Measurements from ENCODE around the gene ABCG5.

ABCG5 gene

GRCh38 chr2:43884689-43885088, 46.0 kb upstream of the ABCG5 start:
- DNase-seq (ENCODE audit: low read depth in 1 of 2, low spot score in 1 of 2): no peak
- Histone ChIP-seq H3K27me3 (ENCODE audit: insufficient read depth, poor library complexity, severe bottlenecking) (no peaks in the 10 kb centered on the region), H3K4me3 (replicated peaks; ENCODE audit: insufficient read depth, low read length) (no peak overlapping the region), H3K27ac (replicated peaks) (no peak overlapping the region)
- TF ChIP-seq GABPA (IDR thresholded peaks at IDR 0.05; ENCODE audit: low read depth): no peak
- TF ChIP-seq REST (IDR thresholded peaks at IDR 0.05; ENCODE audit: insufficient replicate concordance, low read depth): no peak
- TF ChIP-seq CTCF (IDR thresholded peaks at IDR 0.05; ENCODE audit: insufficient read depth, low read length): no peak
- no peak for TF ChIP-seq SPI1 (IDR thresholded peaks at IDR 0.05; ENCODE audit: borderline replicate concordance, low read depth)
- no peak for TF ChIP-seq POLR2AphosphoS5 (IDR thresholded peaks at IDR 0.05; ENCODE audit: low read depth)

- Histone ChIP-seq H3K27me3 (ENCODE audit: insufficient read depth, poor library complexity, severe bottlenecking) (no peaks in the 10 kb centered on the region), H3K27ac (replicated peaks) (no peak overlapping the region), H3K4me3 (replicated peaks; ENCODE audit: insufficient read depth, low read length) (no peak overlapping the region)
- DNase-seq (ENCODE audit: low read depth in 1 of 2, low spot score in 1 of 2): no peak
- TF ChIP-seq POLR2AphosphoS5 (IDR thresholded peaks at IDR 0.05; ENCODE audit: low read depth) (no peak), GABPA (IDR thresholded peaks at IDR 0.05; ENCODE audit: low read depth) (no peak), CTCF (IDR thresholded peaks at IDR 0.05; ENCODE audit: insufficient read depth, low read length) (no peak), SPI1 (IDR thresholded peaks at IDR 0.05; ENCODE audit: borderline replicate concordance, low read depth) (no peak), REST (IDR thresholded peaks at IDR 0.05; ENCODE audit: insufficient replicate concordance, low read depth) (no peak)
Measured at GRCh38 chr2:43882312-43882711, 43.7 kb upstream of the ABCG5 start.

GRCh38 chr2:43880952-43881351, 42.3 kb upstream of the ABCG5 start:
- H3K4me3 ChIP-seq (replicated peaks; ENCODE audit: insufficient read depth, low read length): no peak overlapping the region

More at GRCh38 chr2:43880952-43881351, 42.3 kb upstream of the ABCG5 start:
- no peak overlapping the region for H3K27ac ChIP-seq (replicated peaks)
- no peaks in the 10 kb centered on the region for H3K27me3 ChIP-seq (ENCODE audit: insufficient read depth, poor library complexity, severe bottlenecking)
- no peak for DNase-seq (ENCODE audit: low read depth in 1 of 2, low spot score in 1 of 2)
- TF ChIP-seq REST (IDR thresholded peaks at IDR 0.05; ENCODE audit: insufficient replicate concordance, low read depth) (no peak), SPI1 (IDR thresholded peaks at IDR 0.05; ENCODE audit: borderline replicate concordance, low read depth) (no peak), POLR2AphosphoS5 (IDR thresholded peaks at IDR 0.05; ENCODE audit: low read depth) (no peak), GABPA (IDR thresholded peaks at IDR 0.05; ENCODE audit: low read depth) (no peak), CTCF (IDR thresholded peaks at IDR 0.05; ENCODE audit: insufficient read depth, low read length) (no peak)

All from HL-60 (cell line).